Neural crest cell (in vitro differentiated cells): ENCODE data around the gene PUS3. TPM values are rescaled to one million over a fixed set of nuclear protein-coding genes. Genes with fewer than 3 reads are reported as not detected.

ENCODE experiments used
- DNase-seq: peaks from one replicate; pipeline ENCODE4 v3.0.0; 2021; ENCODE audit warnings: low read depth, mixed read lengths, low spot score
- H3K27ac Mint-ChIP-seq: one replicate; pipeline ENCODE4 v1.8.0; 2021; ENCODE audit warnings: mild to moderate bottlenecking, mixed read lengths; ENCODE audit not compliant: unreplicated experiment
- H3K27me3 Mint-ChIP-seq: 2 replicates; pipeline ENCODE4 v1.8.0; 2021; ENCODE audit warnings: low read depth, mild to moderate bottlenecking, mixed read lengths
- H3K36me3 Mint-ChIP-seq: 2 replicates; pipeline ENCODE4 v1.8.0; 2021; ENCODE audit warnings: low read depth, mild to moderate bottlenecking, mixed read lengths
- H3K4me1 Mint-ChIP-seq: 2 replicates; pipeline ENCODE4 v1.8.0; 2021; ENCODE audit warnings: mixed read lengths
- H3K4me3 Mint-ChIP-seq: one replicate; pipeline ENCODE4 v1.8.0; 2021; ENCODE audit warnings: mild to moderate bottlenecking, mixed read lengths
- H3K9me3 Mint-ChIP-seq: 2 replicates; pipeline ENCODE4 v1.8.0; 2021; ENCODE audit warnings: mixed read lengths
- total RNA-seq: library from RNA; stranded (reverse); gene quantifications from 2 replicates; pipeline ENCODE4 v1.2.1, GENCODE V29; 2021
- TF ChIP-seq, protein P1 (sequence below): fragments of 200-600 bp; sonication (generic); conservative IDR thresholded peaks from 2 replicates; pipeline ENCODE4 v1.5.0; 2021; ENCODE audit warnings: antibody characterized with exemption, mild to moderate bottlenecking

The PUS3 gene
- total RNA-seq, 1 donor from 2014 or later: 14.9 TPM

DNA sequence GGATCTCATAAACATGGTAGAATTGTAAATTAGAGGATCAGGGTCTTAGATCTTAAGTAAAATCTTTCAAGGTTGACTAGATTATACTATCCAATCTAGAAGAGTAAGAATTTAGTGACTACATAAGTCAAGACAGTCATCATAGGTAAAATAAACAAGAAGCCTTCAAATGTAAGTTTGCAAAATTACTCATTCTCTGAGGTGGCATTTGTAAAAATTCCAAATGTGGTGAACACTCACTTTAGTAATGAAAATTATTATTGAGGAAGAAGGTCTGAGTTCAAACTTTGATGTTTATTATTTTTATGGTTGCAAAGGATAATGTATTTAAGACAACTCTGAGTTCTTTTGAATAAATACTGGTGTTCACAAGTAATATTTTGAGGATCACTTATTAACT, 10.9 kb downstream of the PUS3 start:
- Mint-ChIP-seq H3K36me3 (peaks cover 5% of the 10 kb centered on the region), H3K4me1 (peaks cover 11% of the 10 kb centered on the region), H3K9me3 (no peaks in the 10 kb centered on the region), H3K4me3 (no peak overlapping the region), H3K27me3 (no peaks in the 10 kb centered on the region), H3K27ac (no peak overlapping the region)
- TF ChIP-seq, protein P1, sequence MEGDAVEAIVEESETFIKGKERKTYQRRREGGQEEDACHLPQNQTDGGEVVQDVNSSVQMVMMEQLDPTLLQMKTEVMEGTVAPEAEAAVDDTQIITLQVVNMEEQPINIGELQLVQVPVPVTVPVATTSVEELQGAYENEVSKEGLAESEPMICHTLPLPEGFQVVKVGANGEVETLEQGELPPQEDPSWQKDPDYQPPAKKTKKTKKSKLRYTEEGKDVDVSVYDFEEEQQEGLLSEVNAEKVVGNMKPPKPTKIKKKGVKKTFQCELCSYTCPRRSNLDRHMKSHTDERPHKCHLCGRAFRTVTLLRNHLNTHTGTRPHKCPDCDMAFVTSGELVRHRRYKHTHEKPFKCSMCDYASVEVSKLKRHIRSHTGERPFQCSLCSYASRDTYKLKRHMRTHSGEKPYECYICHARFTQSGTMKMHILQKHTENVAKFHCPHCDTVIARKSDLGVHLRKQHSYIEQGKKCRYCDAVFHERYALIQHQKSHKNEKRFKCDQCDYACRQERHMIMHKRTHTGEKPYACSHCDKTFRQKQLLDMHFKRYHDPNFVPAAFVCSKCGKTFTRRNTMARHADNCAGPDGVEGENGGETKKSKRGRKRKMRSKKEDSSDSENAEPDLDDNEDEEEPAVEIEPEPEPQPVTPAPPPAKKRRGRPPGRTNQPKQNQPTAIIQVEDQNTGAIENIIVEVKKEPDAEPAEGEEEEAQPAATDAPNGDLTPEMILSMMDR: no peak
- DNase-seq: no peak

DNA sequence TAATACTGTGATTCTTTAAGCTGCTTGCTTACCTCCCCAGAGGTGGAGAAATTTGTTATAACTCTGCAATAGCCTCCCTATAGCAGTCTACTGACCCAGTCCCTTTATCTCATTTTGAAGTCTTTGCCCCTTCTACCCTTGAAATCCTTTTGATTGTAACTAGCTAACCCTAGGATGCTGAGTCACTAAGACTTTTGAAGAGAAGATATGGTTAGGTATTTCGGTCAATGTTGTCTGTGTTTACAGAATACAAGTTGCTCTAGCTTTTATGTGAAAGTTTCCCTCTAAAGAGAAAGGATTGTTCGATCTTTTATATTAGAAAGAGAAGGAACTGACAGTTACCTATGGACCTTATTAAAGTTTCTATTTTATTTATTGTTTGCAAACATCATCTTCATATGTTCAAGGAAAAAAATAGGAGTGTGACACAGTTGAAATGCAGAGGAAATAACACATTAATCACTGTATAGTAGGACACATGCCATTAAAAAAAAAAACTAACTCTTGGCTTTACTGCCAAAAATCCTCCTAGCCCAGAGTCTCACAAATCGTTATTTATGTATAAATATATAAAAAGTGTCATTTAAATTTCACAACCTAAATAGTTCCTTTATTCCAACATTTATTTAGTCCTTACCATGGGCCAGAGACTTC, 12.4 kb downstream of the PUS3 start:
- Mint-ChIP-seq H3K27ac (no peak overlapping the region), H3K36me3 (peaks cover 5% of the 10 kb centered on the region), H3K4me1 (peaks cover 11% of the 10 kb centered on the region), H3K9me3 (no peaks in the 10 kb centered on the region), H3K4me3 (peak overlapping the region; percentile 34), H3K27me3 (no peaks in the 10 kb centered on the region)
- no peak for DNase-seq
- TF ChIP-seq, protein P1: no peak

DNA sequence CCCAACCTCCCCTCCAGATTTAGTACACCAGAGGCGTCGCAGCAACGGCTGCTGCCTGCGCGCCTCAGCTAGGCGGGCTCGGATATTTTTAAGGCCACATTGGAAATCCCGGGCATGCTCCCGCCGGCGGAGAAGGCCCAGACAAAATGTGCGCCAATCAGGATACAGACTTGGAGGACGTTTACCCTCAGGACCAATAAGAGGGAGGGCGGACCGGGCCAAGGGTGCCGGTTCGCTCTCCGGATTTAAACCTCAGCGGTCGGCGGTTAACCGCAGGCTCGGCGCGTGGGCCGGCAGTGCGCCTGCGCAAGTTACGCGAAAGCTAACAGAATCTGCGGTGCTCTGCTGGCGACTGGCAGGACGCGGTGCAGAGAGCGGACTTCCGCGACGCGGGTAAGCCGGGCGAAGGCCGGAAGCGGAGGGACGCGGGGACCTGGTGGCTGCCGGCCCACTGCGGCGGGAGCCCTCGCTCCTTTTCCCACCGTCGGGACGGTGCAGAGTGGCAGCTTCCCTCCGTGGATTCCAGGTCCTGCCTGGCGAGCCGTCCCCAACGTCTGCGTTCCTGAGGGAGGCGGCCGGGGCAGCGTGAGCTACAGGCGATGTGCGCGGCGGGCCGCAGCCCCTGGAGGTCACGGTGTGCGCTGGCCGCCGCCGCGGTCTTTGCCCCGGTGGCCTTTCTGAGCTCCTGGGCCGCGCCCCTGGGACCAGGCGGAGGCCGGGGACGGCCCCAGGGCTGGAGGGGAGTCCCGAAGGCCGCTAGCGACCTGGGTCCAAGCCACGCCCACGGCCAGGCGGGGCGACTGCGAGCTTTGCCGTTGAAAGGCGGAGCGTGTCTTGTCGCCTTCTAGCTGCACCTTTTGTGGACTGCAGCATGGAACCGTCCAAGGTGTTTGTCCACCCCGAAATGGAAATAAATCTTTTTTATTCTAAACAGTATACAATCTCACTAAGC, 15.4 kb downstream of the PUS3 start, which contains the start of gene HYLS1:
Gene HYLS1, plus strand, starts transcription at position 296 of the 952 bp plus-strand sequence. CDS start 11,701 bp downstream, outside the sequence.
- TF ChIP-seq, protein P1: peak; percentile 25
- Mint-ChIP-seq H3K4me3 (peak within 1 kb of the TSS; percentile 91), H3K27ac (peak within 1 kb of the TSS; percentile 75), H3K36me3 (peaks cover 5% of the 10 kb centered on the region), H3K4me1 (peaks cover 11% of the 10 kb centered on the region), H3K27me3 (no peaks in the 10 kb centered on the region), H3K9me3 (no peaks in the 10 kb centered on the region)
- DNase-seq: peak; percentile 77

DNA sequence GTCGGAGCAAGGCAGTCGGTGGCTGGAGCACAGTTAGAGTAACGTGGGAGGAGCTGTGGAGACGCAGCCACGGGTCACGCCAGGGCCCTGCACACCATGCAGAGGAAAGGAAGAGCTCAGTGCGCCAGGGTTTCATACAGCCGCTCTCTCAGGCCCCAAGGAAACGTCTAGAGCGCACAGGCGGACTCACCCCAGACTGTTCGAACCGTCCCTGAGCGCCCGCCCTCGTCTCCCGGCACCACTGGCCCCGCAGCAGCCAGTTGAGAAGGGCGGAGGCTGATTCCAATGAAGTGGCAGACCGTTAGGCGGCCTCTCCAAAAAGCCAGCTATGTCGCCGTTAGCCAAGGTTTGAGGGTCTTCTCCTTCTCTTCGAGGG, 16.0 kb downstream of the PUS3 start:
- peak overlapping the region; percentile 91 for H3K4me3 Mint-ChIP-seq
- no peaks in the 10 kb centered on the region for H3K9me3 Mint-ChIP-seq
- peaks cover 3% of the 10 kb centered on the region for H3K27me3 Mint-ChIP-seq
- peaks cover 11% of the 10 kb centered on the region for H3K4me1 Mint-ChIP-seq
- no peak overlapping the region for H3K27ac Mint-ChIP-seq
- H3K36me3 Mint-ChIP-seq: peaks cover 5% of the 10 kb centered on the region
- DNase-seq: no peak
- TF ChIP-seq, protein P1: no peak

DNA sequence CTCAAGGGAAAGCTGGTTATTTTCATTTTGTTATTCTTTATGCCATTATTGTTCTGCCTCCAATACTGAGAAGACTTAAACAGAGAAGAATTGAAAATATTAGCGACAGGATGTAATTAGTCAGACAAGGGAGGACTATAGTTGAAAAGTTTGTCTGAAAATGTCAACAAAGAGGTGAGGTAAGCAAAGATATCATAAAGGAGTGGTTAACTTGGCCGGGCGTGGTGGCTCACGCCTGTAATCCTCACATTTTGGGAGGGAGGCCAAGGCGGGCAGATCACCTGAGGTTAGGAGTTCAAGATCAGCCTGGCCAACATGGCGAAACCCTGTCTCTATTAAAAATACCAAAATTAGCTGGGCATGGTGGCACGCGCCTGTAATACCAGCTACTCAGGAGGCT, 19.6 kb downstream of the PUS3 start:
- Mint-ChIP-seq H3K9me3 (no peaks in the 10 kb centered on the region), H3K4me3 (no peak overlapping the region), H3K27me3 (peaks cover 18% of the 10 kb centered on the region), H3K36me3 (peaks cover 2% of the 10 kb centered on the region), H3K27ac (no peak overlapping the region), H3K4me1 (peaks cover 4% of the 10 kb centered on the region)
- DNase-seq: no peak
- TF ChIP-seq, protein P1: no peak
